ENCODE results near the gene HEXD.
"Not testable (repeated sequence)": the region's sequence is repeated elsewhere in the genome, so short reads cannot be mapped to it uniquely, and the experiment has no call there.

HEXD gene

GRCh38 chr17:82382220-82382932, 35.8 kb upstream of the HEXD start:
- DNase-seq (ENCODE audit: low read depth in 2 of 2, low spot score in 1 of 2): not testable (repeated sequence)

- DNase-seq (ENCODE audit: low read depth in 2 of 2, low spot score in 1 of 2): no peak
These were observed 35.3 kb upstream of the HEXD start for GRCh38 chr17:82382933-82383255.

GRCh38 chr17:82383411-82383810, 34.7 kb upstream of the HEXD start:
- no peak for DNase-seq (ENCODE audit: low read depth in 2 of 2, low spot score in 1 of 2)

- no peak for DNase-seq (ENCODE audit: low read depth in 2 of 2, low spot score in 1 of 2)
These were observed 34.0 kb upstream of the HEXD start for GRCh38 chr17:82384051-82384729.

- no peak for DNase-seq (ENCODE audit: low read depth in 2 of 2, low spot score in 1 of 2)
These were observed 33.2 kb upstream of the HEXD start for GRCh38 chr17:82384730-82385481.

- no peak for DNase-seq (ENCODE audit: low read depth in 2 of 2, low spot score in 1 of 2)
These were observed 32.4 kb upstream of the HEXD start for GRCh38 chr17:82385559-82386254.

- DNase-seq (ENCODE audit: low read depth in 2 of 2, low spot score in 1 of 2): no peak
These were observed 31.8 kb upstream of the HEXD start for GRCh38 chr17:82386255-82386831.

GRCh38 chr17:82386881-82387704, 31.1 kb upstream of the HEXD start:
- DNase-seq (ENCODE audit: low read depth in 2 of 2, low spot score in 1 of 2): no peak

GRCh38 chr17:82387705-82388106, 30.4 kb upstream of the HEXD start:
- DNase-seq (ENCODE audit: low read depth in 2 of 2, low spot score in 1 of 2): no peak

- no peak for DNase-seq (ENCODE audit: low read depth in 2 of 2, low spot score in 1 of 2)
These were observed 29.8 kb upstream of the HEXD start for GRCh38 chr17:82388223-82388921.

GRCh38 chr17:82388922-82389283, 29.2 kb upstream of the HEXD start:
- no peak for DNase-seq (ENCODE audit: low read depth in 2 of 2, low spot score in 1 of 2)

- no peak for DNase-seq (ENCODE audit: low read depth in 2 of 2, low spot score in 1 of 2)
These were observed 28.8 kb upstream of the HEXD start for GRCh38 chr17:82389379-82389778.

- DNase-seq (ENCODE audit: low read depth in 2 of 2, low spot score in 1 of 2): no peak
These were observed 27.9 kb upstream of the HEXD start for GRCh38 chr17:82390015-82390859.

GRCh38 chr17:82390860-82391435, 27.2 kb upstream of the HEXD start:
- DNase-seq (ENCODE audit: low read depth in 2 of 2, low spot score in 1 of 2): no peak

GRCh38 chr17:82391496-82392066, 26.6 kb upstream of the HEXD start:
- no peak for DNase-seq (ENCODE audit: low read depth in 2 of 2, low spot score in 1 of 2)

- no peak for DNase-seq (ENCODE audit: low read depth in 2 of 2, low spot score in 1 of 2)
These were observed 25.8 kb upstream of the HEXD start for GRCh38 chr17:82392209-82392920.

GRCh38 chr17:82392941-82393340, 25.2 kb upstream of the HEXD start:
- DNase-seq (ENCODE audit: low read depth in 2 of 2, low spot score in 1 of 2): no peak

GRCh38 chr17:82394278-82394677, 23.9 kb upstream of the HEXD start:
- no peak for DNase-seq (ENCODE audit: low read depth in 2 of 2, low spot score in 1 of 2)

Measured in stimulated activated CD8-positive, alpha-beta memory T cell treated with anti-CD3 and anti-CD28 coated beads, Interleukin-4, amount 100 ng/mL, for 1 hour (primary cell).